Measurements from ENCODE around the gene OSBPL10. TPM values are rescaled to one million over a fixed set of nuclear protein-coding genes. Genes with fewer than 3 reads are reported as not detected.

OSBPL10 gene
- total and polyA plus RNA-seq, 2 of the 4 experiments (the other 2 are of a cell fraction), result 9.5 to 10.1 TPM

GRCh38 chr3:31985831-31986230 is 4.8 kb upstream of the OSBPL10 start:
- Histone ChIP-seq H4K5ac (ENCODE audit: low read depth, low read length) (no peak overlapping the region), H3K9me3 (ENCODE audit: control insufficient read depth, insufficient read depth, low read length) (peaks cover 12% of the 10 kb centered on the region), H3K4me2 (ENCODE audit: low read depth, low read length) (no peak overlapping the region), H2AFZ (replicated peaks; ENCODE audit: low read length, poor library complexity) (no peak overlapping the region), H2BK5ac (ENCODE audit: low read depth, low read length, poor library complexity, severe bottlenecking) (no peak overlapping the region), H2BK15ac (ENCODE audit: low read depth, low read length) (no peak overlapping the region), H4K91ac (ENCODE audit: insufficient read depth, low read depth, low read length) (no peak overlapping the region), H2AK9ac (replicated peaks; ENCODE audit: low read depth, low read length, poor library complexity) (no peak overlapping the region), H3K27me3 (ENCODE audit: control insufficient read depth, insufficient read depth, low read length) (no peaks in the 10 kb centered on the region), H3K4me3 (ENCODE audit: insufficient read depth, low read depth, low read length) (no peak overlapping the region), H3K23ac (ENCODE audit: low read depth, low read length) (no peak overlapping the region), H3K79me1 (ENCODE audit: low read depth in 1 of 2, low read length in 2 of 2) (no peaks in the 10 kb centered on the region), H2BK20ac (ENCODE audit: low read depth, low read length) (no peak overlapping the region), H3K4me1 (ENCODE audit: control insufficient read depth, insufficient read depth, low read length) (no peaks in the 10 kb centered on the region), H3K9me1 (ENCODE audit: insufficient read depth, low read length) (no peaks in the 10 kb centered on the region), H3K4ac (ENCODE audit: low read depth, low read length) (no peak overlapping the region), H4K8ac (ENCODE audit: low read depth in 2 of 2, low read length in 2 of 2) (no peak overlapping the region), H3K9ac (ENCODE audit: low read depth, low read length) (no peak overlapping the region), H3K27ac (ENCODE audit: insufficient read depth, low read length) (no peak overlapping the region), H2BK120ac (ENCODE audit: low read depth, low read length) (no peak overlapping the region), H2AK5ac (ENCODE audit: low read depth, low read length) (no peak overlapping the region), H3K36me3 (ENCODE audit: control insufficient read depth, insufficient read depth, low read length) (no peaks in the 10 kb centered on the region), H4K20me1 (ENCODE audit: insufficient read depth, low read length) (no peaks in the 10 kb centered on the region), H3K14ac (replicated peaks; ENCODE audit: low read depth, low read length) (no peak overlapping the region), H3K56ac (ENCODE audit: extremely low read depth, insufficient read depth, low read length) (no peak overlapping the region), H3K18ac (ENCODE audit: low read depth, low read length) (no peak overlapping the region)
- no peak for ATAC-seq (ENCODE audit: low read depth)
- TF ChIP-seq RFX5 (IDR thresholded peaks at IDR 0.05; ENCODE audit: low read depth, low read length) (no peak), MAFK (IDR thresholded peaks at IDR 0.05; ENCODE audit: low read depth, low read length) (no peak)
- ChIA-PET CTCF (no interaction called here), POLR2A (ENCODE audit: unreplicated experiment) (no interaction called here)
- WGBS, 2 experiments (ENCODE audit: extremely low coverage in 2 of 2, insufficient read length in 1 of 2), result no CpG with 5 or more reads among the region's 2 CpGs
- intact Hi-C loops (cut with micrococcal nuclease), result loop anchor here (10.0 kb wide), 1 partner anchor 371 kb away; no protein-coding TSS in a partner anchor
- BruUV-seq (replicated peaks), result no TSS peak
- no peak for DNase-seq
- dilution Hi-C loops (cut with HindIII; ENCODE audit: low sequenced_read_pairs, unreplicated experiment), result no loop called here
- in situ Hi-C loops (cut with MboI; ENCODE audit: low sequenced_read_pairs), result no loop called here
